ENCODE results near the gene CADM1.

CADM1 gene

GRCh38 chr11:115439969-115440540 is 64.2 kb downstream of the CADM1 start:
- DNase-seq, result no peak

- no peak for DNase-seq
Measured at GRCh38 chr11:115439385-115439784, 64.8 kb downstream of the CADM1 start.

GRCh38 chr11:115437902-115438575 is 66.2 kb downstream of the CADM1 start:
- no peak for DNase-seq

- no peak for DNase-seq
Measured at GRCh38 chr11:115430345-115430744, 73.9 kb downstream of the CADM1 start.

- DNase-seq, result peak; percentile 82
Measured at GRCh38 chr11:115428306-115428705, 75.9 kb downstream of the CADM1 start.

- DNase-seq, result peak; percentile 77
Measured at GRCh38 chr11:115425816-115426215, 78.4 kb downstream of the CADM1 start.

- DNase-seq, result no peak
Measured at GRCh38 chr11:115425250-115425649, 79.0 kb downstream of the CADM1 start.

- no peak for DNase-seq
Measured at GRCh38 chr11:115423728-115424459, 80.3 kb downstream of the CADM1 start.

GRCh38 chr11:115421992-115422689 is 82.1 kb downstream of the CADM1 start:
- no peak for DNase-seq

- no peak for DNase-seq
Measured at GRCh38 chr11:115421352-115421991, 82.7 kb downstream of the CADM1 start.

- no peak for DNase-seq
Measured at GRCh38 chr11:115420505-115420904, 83.7 kb downstream of the CADM1 start.

GRCh38 chr11:115418626-115419025 is 85.6 kb downstream of the CADM1 start:
- DNase-seq, result no peak

GRCh38 chr11:115418081-115418480 is 86.1 kb downstream of the CADM1 start:
- no peak for DNase-seq

GRCh38 chr11:115411120-115411519 is 93.1 kb downstream of the CADM1 start:
- peak; percentile 51 for DNase-seq

- DNase-seq, result peak; percentile 91
Measured at GRCh38 chr11:115409691-115410220, 94.5 kb downstream of the CADM1 start.

GRCh38 chr11:115409116-115409670 is 95.0 kb downstream of the CADM1 start:
- no peak for DNase-seq

- DNase-seq, result no peak
Measured at GRCh38 chr11:115408036-115408921, 95.9 kb downstream of the CADM1 start.

GRCh38 chr11:115407496-115407895 is 96.7 kb downstream of the CADM1 start:
- DNase-seq, result no peak

GRCh38 chr11:115406404-115406803 is 97.8 kb downstream of the CADM1 start:
- no peak for DNase-seq

- no peak for DNase-seq
Measured at GRCh38 chr11:115398333-115399080, 105.7 kb downstream of the CADM1 start.

GRCh38 chr11:115396533-115396932 is 107.7 kb downstream of the CADM1 start:
- no peak for DNase-seq

All from NCI-H2171 (cell line).